GM23248 (cell line): ENCODE data around the gene RAD51B. TPM values are rescaled to one million over a fixed set of nuclear protein-coding genes. Genes with fewer than 3 reads are reported as not detected.

Source experiments
- DNase-seq: peaks from one replicate; pipeline ENCODE4 v3.0.0-alpha.2; 2015
- H2AFZ ChIP-seq: fragments of 200-600 bp; sonication (generic); 2 replicates; pipeline ENCODE4 v1.6.1; 2016; ENCODE audit warnings: antibody characterized with exemption
- H3F3A ChIP-seq: fragments of 200-600 bp; sonication (generic); 2 replicates; pipeline ENCODE4 v1.6.1; 2016; ENCODE audit warnings: mild to moderate bottlenecking, antibody characterized with exemption, mixed run types; ENCODE audit not compliant: insufficient read depth
- H3K27ac ChIP-seq: fragments of 200-600 bp; sonication (generic); 2 replicates; pipeline ENCODE4 v1.5.1; 2016; ENCODE audit warnings: mild to moderate bottlenecking
- H3K27me3 ChIP-seq: fragments of 200-600 bp; sonication (generic); replicated peaks from 2 replicates; pipeline ENCODE4 v1.6.1; 2016; ENCODE audit warnings: mild to moderate bottlenecking; ENCODE audit not compliant: insufficient read depth
- H3K36me3 ChIP-seq: fragments of 200-600 bp; sonication (generic); 2 replicates; pipeline ENCODE4 v1.6.1; 2016; ENCODE audit warnings: low read depth, mild to moderate bottlenecking
- H3K4me1 ChIP-seq: fragments of 200-600 bp; sonication (generic); 2 replicates; pipeline ENCODE4 v1.6.1; 2016; ENCODE audit warnings: mild to moderate bottlenecking; ENCODE audit not compliant: insufficient read depth
- H3K4me2 ChIP-seq: fragments of 200-600 bp; sonication (generic); one replicate; pipeline ENCODE4 v1.6.1; 2016; ENCODE audit warnings: mild to moderate bottlenecking; ENCODE audit not compliant: unreplicated experiment
- H3K4me3 ChIP-seq: fragments of 200-600 bp; sonication (generic); 2 replicates; pipeline ENCODE4 v1.5.1; 2016; ENCODE audit warnings: mild to moderate bottlenecking
- H3K79me2 ChIP-seq: fragments of 200-600 bp; sonication (generic); 2 replicates; pipeline ENCODE4 v1.6.1; 2016; ENCODE audit warnings: mild to moderate bottlenecking; ENCODE audit not compliant: insufficient read depth
- H3K9ac ChIP-seq: fragments of 200-600 bp; sonication (generic); 2 replicates; pipeline ENCODE4 v1.6.1; 2016; ENCODE audit warnings: mild to moderate bottlenecking
- H3K9me2 ChIP-seq: fragments of 200-600 bp; sonication (generic); 2 replicates; pipeline ENCODE4 v1.6.1; 2016; ENCODE audit warnings: mixed run types, mild to moderate bottlenecking, moderate library complexity; ENCODE audit not compliant: insufficient read depth
- H3K9me3 ChIP-seq: fragments of 200-600 bp; sonication (generic); one replicate; pipeline ENCODE4 v1.6.1; 2017; ENCODE audit warnings: low read depth
- H4K20me1 ChIP-seq: fragments of 200-600 bp; sonication (generic); 2 replicates; pipeline ENCODE4 v1.6.0; 2016; ENCODE audit not compliant: insufficient read depth
- EZH2 ChIP-seq: fragments of 200-600 bp; sonication (generic); IDR thresholded peaks from 2 replicates; pipeline ENCODE4 v1.6.1; 2018; ENCODE audit warnings: antibody characterized with exemption, mild to moderate bottlenecking; ENCODE audit not compliant: insufficient read depth, poor library complexity, severe bottlenecking
- EZH2phosphoT487 ChIP-seq: fragments of 200-600 bp; sonication (generic); IDR thresholded peaks from 2 replicates; pipeline ENCODE4 v1.6.1; 2018; ENCODE audit warnings: antibody characterized with exemption, moderate library complexity, mild to moderate bottlenecking, low read depth; ENCODE audit not compliant: insufficient read depth
- WGBS, 2 experiments: methylation state at CpG; one replicate each; pipeline ENCODE4 v1.1.6; 2015 to 2017; ENCODE audit warnings: low lambda C conversion rate in 2 of 2, low coverage in 1 of 2; ENCODE audit errors: missing lambda C conversion rate in 2 of 2; 5-methylcytosine and 5-hydroxymethylcytosine counted together
- in situ Hi-C: fragments of 300-500 bp; cut with MboI; formaldehyde crosslinking; loops from 2 replicates; pipeline ENCODE4 v1.15.0; 2020
- polyA plus RNA-seq: library from polyadenylated mRNA; unstranded; fragments of >200 nt; fragmentation: Nextera tagmentation; extraction: Ambion mirVana; gene quantifications from 2 replicates; pipeline ENCODE4 v1.2.1, GENCODE V29; 2016
- total RNA-seq: library from RNA; depleted of rRNA; stranded (reverse); fragments of >200 nt; shearing (Covaris generic); gene quantifications from 2 replicates; pipeline ENCODE4 v1.2.3, GENCODE V29; 2014

The RAD51B gene
- total and polyA plus RNA-seq, 2 experiments from 2014 or later: 4.0 to 8.8 TPM

- no peaks in the 10 kb centered on the region for H3K36me3 ChIP-seq
Measured at GRCh38 chr14:68074765-68075381, 255.3 kb downstream of the RAD51B start.

GRCh38 chr14:68075382-68076029 is 255.9 kb downstream of the RAD51B start:
- no peaks in the 10 kb centered on the region for H3K9me3 ChIP-seq
- H3K27me3 ChIP-seq: no peaks in the 10 kb centered on the region
- H4K20me1 ChIP-seq: no peaks in the 10 kb centered on the region
- 79 to 84% methylated on average over 5 of the region's 5 CpGs for WGBS, 2 experiments
- no peak overlapping the region for H3K9ac ChIP-seq
- DNase-seq: no peak
- H3K4me1 ChIP-seq: peaks cover 8% of the 10 kb centered on the region; the same call in 1 of the 2 replicates
- no peak overlapping the region for H3K27ac ChIP-seq
- no peak overlapping the region for H3K4me3 ChIP-seq
- H3K36me3 ChIP-seq: no peaks in the 10 kb centered on the region
- in situ Hi-C loops: no loop called here
- no peaks in the 10 kb centered on the region for H3K9me2 ChIP-seq
- H2AFZ ChIP-seq: no peak overlapping the region
- H3F3A ChIP-seq: no peaks in the 10 kb centered on the region
- no peak overlapping the region for H3K4me2 ChIP-seq
- H3K79me2 ChIP-seq: no peaks in the 10 kb centered on the region
- no peak for TF ChIP-seq EZH2phosphoT487
- TF ChIP-seq EZH2: no peak

More at GRCh38 chr14:68074765-68075381, 255.3 kb downstream of the RAD51B start:
- Histone ChIP-seq H2AFZ (no peak overlapping the region), H3K9ac (no peak overlapping the region), H4K20me1 (no peaks in the 10 kb centered on the region), H3K4me3 (no peak overlapping the region), H3K9me2 (no peaks in the 10 kb centered on the region), H3K27ac (no peak overlapping the region), H3K27me3 (no peaks in the 10 kb centered on the region), H3K79me2 (no peaks in the 10 kb centered on the region), H3K4me1 (peaks cover 8% of the 10 kb centered on the region; the same call in 1 of the 2 replicates), H3K9me3 (no peaks in the 10 kb centered on the region), H3K4me2 (no peak overlapping the region), H3F3A (no peaks in the 10 kb centered on the region)
- TF ChIP-seq EZH2phosphoT487: no peak
- no peak for TF ChIP-seq EZH2
- in situ Hi-C loops: no loop called here
- DNase-seq: no peak
- WGBS, 2 experiments: 18 to 45% methylated on average over 3 of the region's 3 CpGs

GRCh38 chr14:68076451-68076850 is 256.9 kb downstream of the RAD51B start:
- Histone ChIP-seq H3K36me3 (no peaks in the 10 kb centered on the region), H3K9me3 (no peaks in the 10 kb centered on the region), H3K9ac (no peak overlapping the region), H3K27me3 (no peaks in the 10 kb centered on the region), H3K27ac (no peak overlapping the region), H4K20me1 (no peaks in the 10 kb centered on the region), H3K4me1 (peaks cover 8% of the 10 kb centered on the region; the same call in 1 of the 2 replicates), H3K4me2 (no peak overlapping the region), H3K9me2 (no peaks in the 10 kb centered on the region), H3F3A (no peaks in the 10 kb centered on the region), H3K79me2 (no peaks in the 10 kb centered on the region), H2AFZ (no peak overlapping the region), H3K4me3 (no peak overlapping the region)
- TF ChIP-seq EZH2phosphoT487 (no peak), EZH2 (no peak)
- in situ Hi-C loops: no loop called here
- peak; percentile 40 for DNase-seq
- 95 to 96% methylated on average over 1 of the region's 1 CpG for WGBS, 2 experiments

GRCh38 chr14:68079941-68080697 is 260.5 kb downstream of the RAD51B start:
- H2AFZ ChIP-seq: no peak overlapping the region
- no peaks in the 10 kb centered on the region for H3F3A ChIP-seq
- H3K4me3 ChIP-seq: no peak overlapping the region
- TF ChIP-seq EZH2: no peak
- no peak for TF ChIP-seq EZH2phosphoT487
- no peaks in the 10 kb centered on the region for H3K79me2 ChIP-seq
- H3K9me3 ChIP-seq: no peaks in the 10 kb centered on the region
- no peaks in the 10 kb centered on the region for H4K20me1 ChIP-seq
- H3K4me2 ChIP-seq: no peak overlapping the region
- H3K27ac ChIP-seq: no peak overlapping the region
- H3K36me3 ChIP-seq: no peaks in the 10 kb centered on the region
- H3K4me1 ChIP-seq: peaks cover 8% of the 10 kb centered on the region; the same call in 1 of the 2 replicates
- DNase-seq: no peak
- H3K27me3 ChIP-seq: no peaks in the 10 kb centered on the region
- in situ Hi-C loops: no loop called here
- H3K9me2 ChIP-seq: no peaks in the 10 kb centered on the region
- H3K9ac ChIP-seq: no peak overlapping the region
